ENCODE data around the gene PSMD3.

Gene PSMD3

GRCh38 chr17:39949028-39949427 is 31.6 kb upstream of the PSMD3 start:
- peaks cover 6 to 10% of the 10 kb centered on the region in 2 donors for H3K4me1 Mint-ChIP-seq (ENCODE audit: low read depth in 2 of 2)
- no peaks in the 10 kb centered on the region for H3K9me3 Mint-ChIP-seq
- H3K36me3 Mint-ChIP-seq (ENCODE audit: insufficient read depth) = peaks cover 6% of the 10 kb centered on the region
- H3K27me3 Mint-ChIP-seq = no peaks in the 10 kb centered on the region
- DNase-seq (no peak), ATAC-seq (replicated peaks) (no peak)
- H3K4me3 Mint-ChIP-seq = no peak overlapping the region
- H3K27ac Mint-ChIP-seq = no peak overlapping the region

GRCh38 chr17:39950871-39951348 is 29.7 kb upstream of the PSMD3 start:
- Mint-ChIP-seq H3K27me3 (no peaks in the 10 kb centered on the region), H3K4me3 (no peak overlapping the region), H3K36me3 (ENCODE audit: insufficient read depth) (peaks cover 6% of the 10 kb centered on the region), H3K4me1 (ENCODE audit: low read depth in 2 of 2) (peaks cover 6 to 10% of the 10 kb centered on the region in 2 donors), H3K27ac (no peak overlapping the region), H3K9me3 (no peaks in the 10 kb centered on the region)
- ATAC-seq (replicated peaks) (no peak), DNase-seq (no peak)

- H3K27me3 Mint-ChIP-seq = no peaks in the 10 kb centered on the region
- H3K4me3 Mint-ChIP-seq = peak overlapping the region; percentile 69 to 86
- H3K4me1 Mint-ChIP-seq (ENCODE audit: low read depth in 2 of 2) = peaks cover 6 to 10% of the 10 kb centered on the region in 2 donors
- H3K27ac Mint-ChIP-seq = peak overlapping the region; percentile 71 to 84
- DNase-seq = no peak
- H3K36me3 Mint-ChIP-seq (ENCODE audit: insufficient read depth) = peaks cover 6% of the 10 kb centered on the region
- peak; percentile 1 for ATAC-seq (replicated peaks)
- H3K9me3 Mint-ChIP-seq = no peaks in the 10 kb centered on the region
These were observed 28.5 kb upstream of the PSMD3 start for GRCh38 chr17:39951924-39952679.

- ATAC-seq (replicated peaks) (peak; percentile 82), DNase-seq (peak; percentile 85 to 91 (median 89))
- peak overlapping the region; percentile 81 to 86 for H3K4me3 Mint-ChIP-seq
- H3K27ac Mint-ChIP-seq = peak overlapping the region; percentile 71 to 84
- H3K36me3 Mint-ChIP-seq (ENCODE audit: insufficient read depth) = peaks cover 9% of the 10 kb centered on the region
- H3K27me3 Mint-ChIP-seq = no peaks in the 10 kb centered on the region
- no peaks in the 10 kb centered on the region for H3K9me3 Mint-ChIP-seq
- H3K4me1 Mint-ChIP-seq (ENCODE audit: low read depth in 2 of 2) = peaks cover 6 to 10% of the 10 kb centered on the region in 2 donors
These were observed 27.7 kb upstream of the PSMD3 start for GRCh38 chr17:39952680-39953470.

- Mint-ChIP-seq H3K4me3 (peak overlapping the region; percentile 81 to 86), H3K4me1 (ENCODE audit: low read depth in 2 of 2) (peaks cover 6 to 10% of the 10 kb centered on the region in 2 donors), H3K27me3 (no peaks in the 10 kb centered on the region), H3K27ac (peak overlapping the region; percentile 57 to 72), H3K9me3 (no peaks in the 10 kb centered on the region), H3K36me3 (ENCODE audit: insufficient read depth) (peaks cover 9% of the 10 kb centered on the region)
- no peak for ATAC-seq (replicated peaks)
- DNase-seq = no peak
These were observed 27.1 kb upstream of the PSMD3 start for GRCh38 chr17:39953471-39953888.

GRCh38 chr17:39954876-39955275 is 25.7 kb upstream of the PSMD3 start:
- peaks cover 18% of the 10 kb centered on the region for H3K36me3 Mint-ChIP-seq (ENCODE audit: insufficient read depth)
- H3K4me1 Mint-ChIP-seq (ENCODE audit: low read depth in 2 of 2) = peaks cover 13 to 16% of the 10 kb centered on the region in 2 donors
- no peaks in the 10 kb centered on the region for H3K27me3 Mint-ChIP-seq
- no peak for ATAC-seq (replicated peaks)
- no peaks in the 10 kb centered on the region for H3K9me3 Mint-ChIP-seq
- no peak overlapping the region for H3K4me3 Mint-ChIP-seq
- DNase-seq = no peak
- H3K27ac Mint-ChIP-seq = peak overlapping the region in 1 of 2 donors; percentile 77

- DNase-seq (no peak), ATAC-seq (replicated peaks) (no peak)
- H3K27ac Mint-ChIP-seq = no peak overlapping the region
- H3K4me1 Mint-ChIP-seq (ENCODE audit: low read depth in 2 of 2) = peaks cover 13 to 16% of the 10 kb centered on the region in 2 donors
- peaks cover 18% of the 10 kb centered on the region for H3K36me3 Mint-ChIP-seq (ENCODE audit: insufficient read depth)
- H3K9me3 Mint-ChIP-seq = no peaks in the 10 kb centered on the region
- no peaks in the 10 kb centered on the region for H3K27me3 Mint-ChIP-seq
- H3K4me3 Mint-ChIP-seq = no peak overlapping the region
These were observed 24.8 kb upstream of the PSMD3 start for GRCh38 chr17:39955726-39956225.

- Mint-ChIP-seq H3K36me3 (ENCODE audit: insufficient read depth) (peaks cover 15% of the 10 kb centered on the region), H3K27me3 (peaks cover 0 to 6% of the 10 kb centered on the region in 2 donors), H3K4me3 (no peak overlapping the region), H3K9me3 (no peaks in the 10 kb centered on the region), H3K27ac (no peak overlapping the region), H3K4me1 (ENCODE audit: low read depth in 2 of 2) (peaks cover 19 to 23% of the 10 kb centered on the region in 2 donors)
- no peak for ATAC-seq (replicated peaks)
- DNase-seq = no peak
These were observed 20.0 kb upstream of the PSMD3 start for GRCh38 chr17:39960524-39961041.

GRCh38 chr17:39962642-39963220 is 17.9 kb upstream of the PSMD3 start, which contains the start of gene GSDMA:
Gene GSDMA (plus strand): TSS chr17:39963004. CDS start chr17:39965688, 2,684 bp downstream.
- ATAC-seq (replicated peaks) (no peak), DNase-seq (no peak)
- no peaks in the 10 kb centered on the region for H3K9me3 Mint-ChIP-seq
- peaks cover 0 to 6% of the 10 kb centered on the region in 2 donors for H3K27me3 Mint-ChIP-seq
- H3K4me3 Mint-ChIP-seq = peak within 1 kb of the TSS in 1 of 2 donors; percentile 39
- H3K4me1 Mint-ChIP-seq (ENCODE audit: low read depth in 2 of 2) = peaks cover 24 to 30% of the 10 kb centered on the region in 2 donors
- peak within 1 kb of the TSS in 1 of 2 donors; percentile 26 for H3K27ac Mint-ChIP-seq
- peaks cover 11% of the 10 kb centered on the region for H3K36me3 Mint-ChIP-seq (ENCODE audit: insufficient read depth)

GRCh38 chr17:39963829-39964228 is 16.8 kb upstream of the PSMD3 start:
- H3K36me3 Mint-ChIP-seq (ENCODE audit: insufficient read depth) = peaks cover 8% of the 10 kb centered on the region
- H3K9me3 Mint-ChIP-seq = no peaks in the 10 kb centered on the region
- no peak for DNase-seq
- no peak for ATAC-seq (replicated peaks)
- peaks cover 24 to 28% of the 10 kb centered on the region in 2 donors for H3K4me1 Mint-ChIP-seq (ENCODE audit: low read depth in 2 of 2)
- H3K4me3 Mint-ChIP-seq = no peak overlapping the region
- H3K27ac Mint-ChIP-seq = peak overlapping the region in 1 of 2 donors; percentile 26
- peaks cover 4 to 12% of the 10 kb centered on the region in 2 donors for H3K27me3 Mint-ChIP-seq

GRCh38 chr17:39965017-39965699 is 15.4 kb upstream of the PSMD3 start:
- Mint-ChIP-seq H3K4me1 (ENCODE audit: low read depth in 2 of 2) (peaks cover 19 to 23% of the 10 kb centered on the region in 2 donors), H3K27me3 (peaks cover 15 to 26% of the 10 kb centered on the region in 2 donors), H3K36me3 (ENCODE audit: insufficient read depth) (peaks cover 3% of the 10 kb centered on the region), H3K27ac (no peak overlapping the region), H3K9me3 (no peaks in the 10 kb centered on the region), H3K4me3 (no peak overlapping the region)
- no peak for ATAC-seq (replicated peaks)
- DNase-seq = no peak

- Mint-ChIP-seq H3K36me3 (ENCODE audit: insufficient read depth) (peaks cover 3% of the 10 kb centered on the region), H3K4me3 (peak overlapping the region in 1 of 2 donors; percentile 25), H3K4me1 (ENCODE audit: low read depth in 2 of 2) (peaks cover 19 to 23% of the 10 kb centered on the region in 2 donors), H3K27ac (no peak overlapping the region), H3K27me3 (peaks cover 15 to 42% of the 10 kb centered on the region in 2 donors), H3K9me3 (no peaks in the 10 kb centered on the region)
- no peak for ATAC-seq (replicated peaks)
- DNase-seq = no peak
These were observed 13.8 kb upstream of the PSMD3 start for GRCh38 chr17:39966771-39967170.
